Measurements from ENCODE around the gene LRRC56.

- TF ChIP-seq CTCF (IDR thresholded peaks at IDR 0.05) (no peak), POLR2AphosphoS5 (IDR thresholded peaks at IDR 0.05) (no peak), POLR2A (IDR thresholded peaks at IDR 0.05) (no peak)
Observed at GRCh38 chr11:563066-563811, 25.9 kb downstream of the LRRC56 start.

All from transverse colon (tissue), 4 donors.